ENCODE results near the gene FRMD4B.
A peak's percentile ranks its signal among the peaks of the same experiment; 100 is the strongest.

Gene FRMD4B

GRCh38 chr3:69126999-69127398, 258.9 kb downstream of the FRMD4B start:
- no peak for DNase-seq (ENCODE audit: low read depth in 2 of 2)

DNA sequence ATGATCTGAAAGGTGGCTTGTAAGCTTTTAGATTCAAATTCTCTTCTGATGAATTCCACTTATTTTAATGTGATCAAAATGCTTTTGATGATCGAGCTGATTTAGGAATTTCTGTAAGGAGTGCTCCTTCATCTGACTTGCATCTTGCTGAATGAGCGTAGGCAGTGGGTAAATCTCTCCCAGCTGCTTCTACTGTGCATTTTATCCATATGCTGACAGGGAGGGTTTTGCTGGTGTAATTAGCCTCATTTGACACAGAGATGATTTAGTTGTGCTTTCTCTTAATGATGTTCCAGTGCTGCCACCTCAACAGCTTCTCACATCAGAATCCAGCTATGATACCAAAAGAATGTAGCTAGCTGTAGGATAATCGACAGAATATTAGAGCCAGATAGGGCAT, 259.7 kb downstream of the FRMD4B start:
- DNase-seq (ENCODE audit: low read depth in 2 of 2) = no peak

GRCh38 chr3:69122403-69122802, 263.5 kb downstream of the FRMD4B start, which contains the start of gene LMOD3:
Gene LMOD3 (minus strand): TSS chr3:69122595. CDS start chr3:69122386, 209 bp downstream.
- DNase-seq (ENCODE audit: low read depth in 2 of 2) = no peak

DNA sequence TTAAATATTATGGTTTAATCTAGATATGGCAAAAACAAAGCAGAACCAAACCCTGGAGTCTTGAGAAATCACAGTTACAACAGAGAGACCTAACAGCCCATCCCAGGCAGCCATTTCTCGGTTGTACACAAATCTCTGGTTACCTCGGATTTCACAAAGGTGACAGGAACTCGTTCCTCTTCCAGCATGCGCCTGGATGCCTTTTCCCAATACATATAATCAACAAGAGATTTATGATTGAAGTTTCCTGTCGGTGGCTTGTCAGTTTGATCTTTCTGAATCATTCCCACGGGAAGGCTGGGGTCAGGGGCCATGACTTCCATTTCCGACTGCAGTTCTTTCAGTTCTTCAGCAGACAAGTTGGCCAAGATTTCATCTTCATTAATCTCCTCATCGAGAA, 263.9 kb downstream of the FRMD4B start:
- no peak for DNase-seq (ENCODE audit: low read depth in 2 of 2)

- DNase-seq (ENCODE audit: low read depth in 2 of 2) = no peak
These were observed 264.4 kb downstream of the FRMD4B start for GRCh38 chr3:69121513-69121912.

DNA sequence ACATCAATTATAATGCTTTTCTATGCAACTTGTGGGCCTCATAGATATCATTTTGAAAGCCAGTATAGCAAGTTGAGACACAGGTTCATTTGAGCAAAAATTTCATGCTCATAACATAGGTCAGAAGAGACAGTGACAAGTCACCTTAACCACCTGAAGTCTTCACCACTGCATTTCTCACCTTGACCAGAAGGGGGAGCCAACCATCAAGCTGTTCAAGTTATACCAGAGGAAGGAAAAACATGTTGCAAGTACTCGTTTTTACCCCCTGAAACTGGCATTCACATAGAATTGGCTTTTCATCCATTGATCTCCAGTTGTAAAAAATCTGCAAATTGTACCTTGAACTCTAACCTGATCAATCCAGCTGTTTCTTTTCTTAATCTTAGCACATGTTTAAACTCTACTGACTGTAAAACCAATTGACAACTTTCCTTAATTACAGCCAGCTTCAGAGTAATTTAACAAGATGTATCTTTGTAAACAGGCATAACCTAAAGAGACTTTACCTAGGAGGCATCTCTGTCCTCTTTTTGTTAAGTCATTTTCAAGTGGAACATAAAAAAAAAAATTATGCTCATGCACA, 264.9 kb downstream of the FRMD4B start:
- peak; percentile 66 to 71 for DNase-seq (ENCODE audit: low read depth in 2 of 2)
